Esophagus mucosa (tissue), 1 donor: ENCODE results near the gene MRPL46. TPM values are rescaled to one million over a fixed set of nuclear protein-coding genes. Genes with fewer than 3 reads are reported as not detected.

Experiments
- ATAC-seq: fragments of 200-7000 bp; cut with Tn5 transposase; one replicate; pipeline ENCODE4 v1.9.1; 2020
- total RNA-seq: library from RNA; stranded (reverse); gene quantifications from one replicate; pipeline ENCODE4 v1.2.4, GENCODE V29; 2023
- donor health status: DM: yes; HTN: yes; CAD: no.

MRPL46 gene
- total RNA-seq = 31.1 TPM

- peak; percentile 94 for ATAC-seq
These were observed at the start of gene MRPL46, which contains the start of gene MRPS11 for GRCh38 chr15:88467073-88467934. Gene MRPL46, minus strand, starts transcription at chr15:88467388. Its CDS starts 11 bp downstream, at chr15:88467377. Gene MRPS11, plus strand, starts transcription at chr15:88467708. Its CDS starts 10 bp downstream, at chr15:88467718.

DNA sequence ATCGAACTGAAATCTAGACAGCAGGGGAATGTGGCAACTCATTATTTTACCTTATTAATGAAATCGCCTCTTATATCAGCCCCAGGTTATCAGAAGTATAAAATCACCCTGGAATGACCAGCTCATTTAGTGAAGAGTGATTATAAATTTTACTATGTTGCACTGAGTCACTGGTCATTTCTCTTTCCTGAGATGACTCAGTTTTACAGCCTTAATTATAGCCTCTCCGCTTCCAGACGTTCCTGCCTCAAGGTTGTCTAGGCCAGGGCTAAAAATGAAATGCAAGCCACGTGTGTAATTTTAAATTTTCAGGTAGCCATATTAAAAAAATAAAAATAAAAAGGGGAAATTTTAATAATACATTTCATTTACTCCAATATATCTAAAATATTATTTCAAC is 46.0 kb upstream of the MRPL46 start:
- ATAC-seq = no peak

GRCh38 chr15:88512601-88513000 is 45.4 kb upstream of the MRPL46 start:
- no peak for ATAC-seq

- no peak for ATAC-seq
These were observed 44.9 kb upstream of the MRPL46 start for GRCh38 chr15:88512078-88512477.

DNA sequence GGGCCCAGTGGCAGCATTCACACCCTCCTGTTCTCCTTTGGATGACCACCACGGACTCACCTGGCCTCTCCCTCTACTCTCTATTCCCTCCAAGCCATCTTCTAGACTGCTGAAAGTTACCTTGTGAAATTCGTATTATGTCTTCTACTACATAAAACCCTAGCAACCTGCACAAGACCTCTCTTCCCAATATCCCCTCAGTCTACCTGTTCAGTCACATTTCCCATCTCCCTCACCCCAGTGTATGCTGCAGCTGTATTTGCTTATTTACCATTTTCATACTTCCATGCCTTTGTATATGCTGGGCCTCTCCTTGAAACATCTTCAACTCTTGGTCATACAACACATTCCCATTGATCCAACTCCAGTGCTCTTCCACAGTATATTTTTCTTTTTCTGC is 44.0 kb upstream of the MRPL46 start:
- ATAC-seq = no peak

DNA sequence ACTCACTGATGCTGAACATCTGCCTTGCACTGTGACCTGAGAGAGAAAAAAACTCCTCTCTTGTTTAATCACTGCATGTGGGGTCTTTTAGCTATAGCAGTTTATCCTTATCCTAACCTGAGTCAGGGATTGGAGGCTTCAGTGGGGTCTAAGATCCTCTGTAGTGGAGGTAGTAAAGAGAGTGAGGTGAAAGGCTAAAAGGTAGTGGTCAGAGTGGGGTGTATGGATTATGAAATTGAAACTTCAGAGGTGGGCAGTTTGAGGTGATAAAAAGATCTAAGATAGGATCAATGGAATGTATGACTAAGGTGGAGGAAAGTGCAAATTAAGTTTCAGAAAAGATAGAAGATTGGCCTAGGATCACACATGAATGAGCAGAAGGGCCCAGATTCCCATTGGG is 42.8 kb upstream of the MRPL46 start:
- ATAC-seq = no peak

- ATAC-seq = no peak
These were observed 42.1 kb upstream of the MRPL46 start for GRCh38 chr15:88509321-88509720.

DNA sequence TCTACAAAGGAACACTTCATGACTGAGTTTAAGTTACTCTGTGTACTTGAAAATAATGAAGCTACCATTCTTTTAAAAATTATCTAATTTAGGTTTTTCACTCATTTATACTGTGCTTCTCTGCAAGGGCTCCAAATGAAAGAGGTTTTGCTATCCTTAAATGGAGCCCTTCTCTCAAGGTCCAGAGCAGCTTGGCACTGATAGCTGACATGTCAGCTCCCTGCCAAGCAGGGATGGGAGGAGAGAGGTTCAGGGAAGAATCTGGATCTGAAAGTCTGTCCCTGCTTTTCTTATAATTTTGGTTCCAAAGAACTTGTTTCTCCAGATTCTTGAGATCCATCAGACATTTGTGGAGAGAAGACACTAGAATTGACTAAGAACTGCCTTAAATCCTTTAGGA is 39.4 kb upstream of the MRPL46 start:
- no peak for ATAC-seq

DNA sequence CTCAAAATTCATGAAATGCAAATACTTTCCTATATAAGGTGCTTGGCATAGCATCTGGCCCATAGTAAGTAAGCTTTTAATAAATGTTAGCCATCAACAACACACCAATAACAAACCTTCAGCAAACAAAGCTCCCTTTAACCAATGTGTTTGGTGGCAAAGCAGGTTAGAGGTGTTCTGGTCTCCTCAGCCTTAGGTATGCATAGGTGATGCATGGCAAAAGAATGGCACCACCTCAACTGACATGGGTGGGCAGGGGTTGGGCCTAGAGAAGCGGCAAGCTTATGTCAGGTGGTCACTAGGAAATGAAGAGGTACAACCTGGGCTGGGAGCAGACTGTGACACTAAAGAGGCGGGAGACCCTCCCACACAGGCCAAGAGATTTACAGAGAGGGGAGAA is 38.5 kb upstream of the MRPL46 start:
- ATAC-seq = no peak

DNA sequence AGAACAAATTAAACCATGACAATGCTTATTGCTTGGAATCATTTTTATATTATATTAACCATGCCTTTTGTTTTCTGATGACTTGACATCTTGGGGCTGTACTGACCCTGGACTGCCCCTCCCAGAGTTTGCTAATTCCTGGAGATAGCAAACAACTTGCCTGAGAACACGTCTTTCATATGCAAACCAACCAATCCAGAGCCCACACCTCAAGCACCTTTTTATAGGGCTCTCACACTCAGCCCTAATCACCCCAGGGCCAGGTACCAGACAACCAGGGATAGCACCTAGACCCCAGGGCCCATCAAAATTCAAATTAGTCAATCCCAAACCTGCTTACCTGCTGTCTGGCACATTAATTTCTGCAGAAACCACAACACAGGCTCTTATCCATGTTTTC is 37.3 kb upstream of the MRPL46 start:
- ATAC-seq = no peak

- ATAC-seq = no peak
These were observed 31.8 kb upstream of the MRPL46 start for GRCh38 chr15:88498996-88499395.

DNA sequence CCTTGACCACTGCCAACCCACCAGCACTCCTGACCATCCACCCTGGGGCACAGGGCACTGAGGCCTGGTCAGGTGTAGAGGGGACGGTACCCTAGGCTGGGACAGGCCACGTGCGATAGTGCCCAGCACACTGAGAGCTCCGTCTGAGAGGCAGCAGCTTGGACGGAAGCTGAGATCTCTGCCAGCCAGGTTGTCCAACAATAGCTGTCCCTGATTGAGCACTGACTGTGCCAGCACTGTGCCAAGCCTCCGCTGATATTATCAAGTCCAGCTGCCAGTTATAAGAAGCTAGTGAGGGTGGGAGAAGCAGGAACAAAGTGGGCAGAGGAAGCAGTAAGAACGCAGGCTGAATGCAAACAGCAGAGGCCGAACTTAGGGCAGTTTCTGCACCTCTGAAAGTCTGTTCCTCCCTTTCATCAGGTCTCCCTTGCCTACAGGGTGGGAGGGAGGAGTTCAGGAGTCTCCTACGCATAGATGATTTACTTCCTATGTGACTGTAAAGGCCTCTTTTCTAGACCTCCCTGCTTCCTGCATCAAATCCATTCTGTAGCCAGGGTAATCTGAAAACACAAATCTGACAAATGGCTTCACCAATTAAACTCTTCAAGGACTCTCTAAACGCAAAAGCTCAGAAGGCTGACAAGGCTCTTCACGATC is 30.0 kb upstream of the MRPL46 start:
- ATAC-seq = peak; percentile 18

- ATAC-seq = no peak
These were observed 26.7 kb upstream of the MRPL46 start for GRCh38 chr15:88493844-88494243.

- peak; percentile 30 for ATAC-seq
These were observed 24.0 kb upstream of the MRPL46 start for GRCh38 chr15:88491158-88491557.

GRCh38 chr15:88490036-88490435 is 22.8 kb upstream of the MRPL46 start:
- ATAC-seq = no peak

GRCh38 chr15:88489321-88489720 is 22.1 kb upstream of the MRPL46 start:
- ATAC-seq = no peak

- no peak for ATAC-seq
These were observed 20.8 kb upstream of the MRPL46 start for GRCh38 chr15:88487796-88488523.

DNA sequence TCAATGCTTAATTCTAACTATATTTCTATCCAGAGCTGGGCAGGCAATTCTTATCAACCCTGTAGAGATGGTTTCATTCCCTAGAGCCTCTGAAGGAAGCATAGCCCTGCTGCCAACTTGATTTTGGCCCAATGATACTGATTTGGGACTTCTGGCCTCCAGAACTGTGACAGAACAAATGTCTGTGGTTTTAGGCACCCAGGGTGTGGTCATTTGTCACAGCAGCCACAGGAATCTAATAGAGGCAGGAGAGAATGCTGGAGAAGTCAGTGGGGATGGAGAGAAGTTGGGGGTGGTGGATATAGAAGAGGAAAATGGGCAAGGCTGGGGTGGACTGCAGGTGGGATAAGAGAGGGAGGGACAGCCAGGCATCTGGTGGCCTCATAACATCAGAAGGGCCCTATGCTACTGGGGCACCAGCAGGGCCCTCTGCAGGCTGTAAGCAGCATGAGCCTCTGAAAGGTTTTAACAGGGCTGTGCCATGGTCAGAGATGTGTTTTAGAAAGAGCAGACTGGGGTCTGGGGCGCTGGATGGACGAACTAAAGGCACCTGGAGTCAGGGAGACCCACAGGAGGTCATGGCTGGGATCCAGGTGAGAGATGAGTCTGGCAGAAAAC is 20.1 kb upstream of the MRPL46 start:
- ATAC-seq = no peak

GRCh38 chr15:88484682-88485331 is 17.6 kb upstream of the MRPL46 start:
- peak; percentile 19 for ATAC-seq

- no peak for ATAC-seq
These were observed 15.1 kb upstream of the MRPL46 start for GRCh38 chr15:88482263-88482662.

DNA sequence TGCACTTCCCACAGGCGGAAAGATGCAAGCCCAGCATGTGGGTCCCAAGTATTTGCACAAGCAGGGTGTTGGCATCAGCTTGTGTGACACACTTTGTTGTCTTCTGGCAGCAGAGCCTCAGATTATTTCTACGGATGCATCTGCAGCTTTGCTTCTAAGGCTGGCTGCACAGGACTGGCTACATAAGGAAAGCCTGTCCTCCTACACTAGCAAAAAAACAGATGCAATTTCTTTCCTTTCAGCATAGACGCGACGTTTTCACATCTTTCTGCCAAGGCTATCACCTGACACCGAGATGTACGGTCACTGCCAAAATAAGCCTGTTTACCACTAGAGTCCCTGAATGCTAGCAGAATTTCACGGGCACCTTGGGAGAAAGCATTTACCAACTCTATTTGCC is 13.8 kb upstream of the MRPL46 start:
- ATAC-seq = no peak

GRCh38 chr15:88479169-88479568 is 12.0 kb upstream of the MRPL46 start:
- no peak for ATAC-seq
